ENCODE data around the gene TRIM46.
A peak's percentile ranks its signal among the peaks of the same experiment; 100 is the strongest.
"Not testable (repeated sequence)": the region's sequence is repeated elsewhere in the genome, so short reads cannot be mapped to it uniquely, and the experiment has no call there.

Gene TRIM46

GRCh38 chr1:155139895-155140629 is 33.6 kb upstream of the TRIM46 start, which contains the start of gene DPM3:
Gene DPM3 (minus strand): TSS chr1:155140531. CDS start chr1:155140240, 291 bp downstream.
- DNase-seq: peak; percentile 93

- DNase-seq: no peak
These were observed 33.1 kb upstream of the TRIM46 start for GRCh38 chr1:155140630-155140953.

- no peak for DNase-seq
These were observed 31.9 kb upstream of the TRIM46 start for GRCh38 chr1:155141749-155142148.

GRCh38 chr1:155145491-155145890 is 28.2 kb upstream of the TRIM46 start:
- DNase-seq: no peak

- not testable (repeated sequence) for DNase-seq
These were observed 17.5 kb upstream of the TRIM46 start for GRCh38 chr1:155155996-155156643.

- no peak for DNase-seq
These were observed 14.7 kb upstream of the TRIM46 start for GRCh38 chr1:155158991-155159390.

GRCh38 chr1:155160128-155160527 is 13.5 kb upstream of the TRIM46 start:
- no peak for DNase-seq

- DNase-seq: not testable (repeated sequence)
These were observed 11.0 kb upstream of the TRIM46 start for GRCh38 chr1:155162631-155163030.

- not testable (repeated sequence) for DNase-seq
These were observed 9.9 kb upstream of the TRIM46 start for GRCh38 chr1:155163785-155164184.

GRCh38 chr1:155164625-155165024 is 9.0 kb upstream of the TRIM46 start:
- not testable (repeated sequence) for DNase-seq

GRCh38 chr1:155166051-155166470 is 7.6 kb upstream of the TRIM46 start:
- no peak for DNase-seq

- DNase-seq: peak; percentile 65
These were observed 7.0 kb upstream of the TRIM46 start for GRCh38 chr1:155166471-155167165.

- DNase-seq: peak; percentile 88
These were observed 6.2 kb upstream of the TRIM46 start for GRCh38 chr1:155167166-155168104.

GRCh38 chr1:155168105-155168445 is 5.6 kb upstream of the TRIM46 start:
- not testable (repeated sequence) for DNase-seq

- DNase-seq: no peak
These were observed 5.0 kb upstream of the TRIM46 start for GRCh38 chr1:155168456-155169210.

GRCh38 chr1:155169541-155169940 is 4.1 kb upstream of the TRIM46 start:
- no peak for DNase-seq

- no peak for DNase-seq
These were observed 3.4 kb upstream of the TRIM46 start for GRCh38 chr1:155170101-155170785.

GRCh38 chr1:155170806-155171205 is 2.8 kb upstream of the TRIM46 start:
- DNase-seq: no peak

- DNase-seq: no peak
These were observed 1.6 kb upstream of the TRIM46 start for GRCh38 chr1:155171836-155172731.
